DND-41 (cell line): ENCODE measurements around the gene RASGEF1C.

ENCODE experiments used
- EZH2 ChIP-seq: IDR thresholded peaks from 3 replicates; pipeline ENCODE4 v1.6.1; 2012; ENCODE audit warnings: borderline replicate concordance, low read depth, mild to moderate bottlenecking, moderate library complexity, low read length, inconsistent platforms; ENCODE audit not compliant: severe bottlenecking
- TF ChIP-seq, protein P1 (sequence below): IDR thresholded peaks from 2 replicates; pipeline ENCODE4 v1.5.1; 2012; ENCODE audit warnings: borderline replicate concordance, low read length, moderate library complexity, mild to moderate bottlenecking; ENCODE audit not compliant: poor library complexity, severe bottlenecking; ENCODE audit errors: extremely low read depth

DNA sequence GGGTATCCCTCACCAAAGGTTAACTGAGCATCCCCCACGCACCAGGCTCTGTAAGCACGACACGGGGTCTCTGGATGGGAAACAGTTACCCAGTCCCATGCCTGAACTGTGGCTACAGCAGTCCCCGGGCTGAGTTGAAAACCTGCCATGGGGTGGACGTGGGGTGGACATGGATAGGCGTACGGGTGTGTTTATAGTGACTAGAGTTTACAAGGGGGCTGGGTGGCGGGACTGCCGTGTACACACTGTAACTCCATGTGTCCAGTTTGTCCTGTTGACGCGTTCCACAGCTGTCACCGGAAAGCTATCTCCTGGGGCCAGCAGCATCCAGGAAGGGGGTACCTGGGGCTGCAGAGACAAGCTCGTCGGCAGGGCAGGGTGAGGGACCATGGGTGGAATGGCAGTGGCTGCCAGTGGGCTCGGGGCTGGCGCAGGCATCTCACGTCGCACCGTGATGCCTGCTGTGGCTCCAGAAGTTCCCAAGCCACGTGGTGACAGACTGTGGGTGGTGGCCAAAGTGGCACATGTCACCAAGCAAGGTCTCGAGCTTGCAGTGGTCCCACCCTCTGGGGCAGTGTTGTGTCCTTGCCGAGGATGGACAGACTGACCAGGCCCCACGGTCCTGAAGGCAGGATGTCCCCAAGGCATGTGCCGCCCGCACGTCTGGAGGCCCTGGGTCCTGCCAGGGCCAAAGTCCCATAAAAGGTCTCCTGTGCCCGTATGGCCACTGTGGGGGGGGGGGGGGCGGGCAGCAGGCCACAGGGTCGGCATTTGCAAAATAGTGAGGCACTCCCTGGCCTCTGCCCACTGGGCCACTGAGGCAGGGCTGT, 108.2 kb downstream of the RASGEF1C start:
- TF ChIP-seq EZH2: no peak
- TF ChIP-seq, protein P1, sequence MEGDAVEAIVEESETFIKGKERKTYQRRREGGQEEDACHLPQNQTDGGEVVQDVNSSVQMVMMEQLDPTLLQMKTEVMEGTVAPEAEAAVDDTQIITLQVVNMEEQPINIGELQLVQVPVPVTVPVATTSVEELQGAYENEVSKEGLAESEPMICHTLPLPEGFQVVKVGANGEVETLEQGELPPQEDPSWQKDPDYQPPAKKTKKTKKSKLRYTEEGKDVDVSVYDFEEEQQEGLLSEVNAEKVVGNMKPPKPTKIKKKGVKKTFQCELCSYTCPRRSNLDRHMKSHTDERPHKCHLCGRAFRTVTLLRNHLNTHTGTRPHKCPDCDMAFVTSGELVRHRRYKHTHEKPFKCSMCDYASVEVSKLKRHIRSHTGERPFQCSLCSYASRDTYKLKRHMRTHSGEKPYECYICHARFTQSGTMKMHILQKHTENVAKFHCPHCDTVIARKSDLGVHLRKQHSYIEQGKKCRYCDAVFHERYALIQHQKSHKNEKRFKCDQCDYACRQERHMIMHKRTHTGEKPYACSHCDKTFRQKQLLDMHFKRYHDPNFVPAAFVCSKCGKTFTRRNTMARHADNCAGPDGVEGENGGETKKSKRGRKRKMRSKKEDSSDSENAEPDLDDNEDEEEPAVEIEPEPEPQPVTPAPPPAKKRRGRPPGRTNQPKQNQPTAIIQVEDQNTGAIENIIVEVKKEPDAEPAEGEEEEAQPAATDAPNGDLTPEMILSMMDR: no peak
